ENCODE data around the gene PCCA. TPM values are rescaled to one million over a fixed set of nuclear protein-coding genes. Genes with fewer than 3 reads are reported as not detected.

The PCCA gene
- total and polyA plus RNA-seq, 2 of the 13 experiments (the other 11 are each of a cell fraction or from before 2014, with no cell fraction given), result 15.0 to 32.2 TPM

GRCh38 chr13:100273552-100273951, 184.7 kb downstream of the PCCA start (continued):
- no peak for TF ChIP-seq ZNF142 (CRISPR knock-in tag; IDR thresholded peaks at IDR 0.05)
- TF ChIP-seq ZNF343 (CRISPR knock-in tag; IDR thresholded peaks at IDR 0.05), result no peak
- no peak for TF ChIP-seq ZNF296 (CRISPR knock-in tag; conservative IDR thresholded peaks at IDR 0.05)
- TF ChIP-seq ATF3 (CRISPR knock-in tag; IDR thresholded peaks at IDR 0.05), result no peak

GRCh38 chr13:100274942-100275506, 186.1 kb downstream of the PCCA start:
- Histone ChIP-seq H3K27ac (ENCODE audit: extremely low read length, insufficient read depth, low read length) (no peak overlapping the region), H3K4me3 (replicated peaks in 1 of 3; ENCODE audit: insufficient read depth in 1 of 3, low read depth in 2 of 3, low read length in 3 of 3) (no peak overlapping the region), H4K20me1 (ENCODE audit: insufficient read depth, low read length) (no peaks in the 10 kb centered on the region), H3K9me3 (ENCODE audit: low read length) (no peaks in the 10 kb centered on the region), H3K4me2 (ENCODE audit: low read depth, low read length) (no peak overlapping the region), H3K36me3 (replicated peaks in 1 of 2; ENCODE audit: control insufficient read depth in 1 of 2, insufficient read depth in 2 of 2, low read length in 2 of 2) (peaks cover 2 to 11% of the 10 kb centered on the region in 2 experiments; a peak in 4 of 5 replicates), H3K4me1 (ENCODE audit: insufficient read depth, low read length) (peaks cover 9% of the 10 kb centered on the region; the same call in 1 of the 2 replicates), H2AFZ (ENCODE audit: low read length) (no peak overlapping the region), H3K9ac (ENCODE audit: insufficient read depth, low read depth, low read length) (no peak overlapping the region), H3K79me2 (ENCODE audit: insufficient read depth, low read length) (no peaks in the 10 kb centered on the region), H3K27me3 (ENCODE audit: control insufficient read depth in 1 of 2, insufficient read depth in 2 of 2, low read length in 2 of 2) (no peaks in the 10 kb centered on the region)
- in situ Hi-C loops (cut with HindIII; ENCODE audit: extremely low pct_ligation_motif_present, low pct_unique_long_range_greater_than_20kb) (no loop called here), intact Hi-C loops (cut with micrococcal nuclease; ENCODE audit: unreplicated experiment) (no loop called here)
- peak; percentile 3 for DNase-seq (ENCODE audit: low spot score)
- POLR2A ChIA-PET, result no interaction called here
- CTCF ChIA-PET (ENCODE audit: low intra/inter-chr PET ratio, low total read pairs), result no interaction called here
- no TSS peak for BruUV-seq (replicated peaks)
- no peak for FAIRE-seq
- 70% methylated on average over 12 of the region's 12 CpGs for WGBS (ENCODE audit: low lambda C conversion rate)
- peak; percentile 73 for ATAC-seq
- TF ChIP-seq ZNF513 (CRISPR knock-in tag; conservative IDR thresholded peaks at IDR 0.05), result no peak
- TF ChIP-seq KLF6 (CRISPR knock-in tag; IDR thresholded peaks at IDR 0.05), result no peak
- peak; percentile 28 for TF ChIP-seq ZNF687 (CRISPR knock-in tag; IDR thresholded peaks at IDR 0.05)
- TF ChIP-seq ZNF503 (CRISPR knock-in tag; IDR thresholded peaks at IDR 0.05), result no peak
